Measurements from ENCODE around the gene VASH2.

DNA sequence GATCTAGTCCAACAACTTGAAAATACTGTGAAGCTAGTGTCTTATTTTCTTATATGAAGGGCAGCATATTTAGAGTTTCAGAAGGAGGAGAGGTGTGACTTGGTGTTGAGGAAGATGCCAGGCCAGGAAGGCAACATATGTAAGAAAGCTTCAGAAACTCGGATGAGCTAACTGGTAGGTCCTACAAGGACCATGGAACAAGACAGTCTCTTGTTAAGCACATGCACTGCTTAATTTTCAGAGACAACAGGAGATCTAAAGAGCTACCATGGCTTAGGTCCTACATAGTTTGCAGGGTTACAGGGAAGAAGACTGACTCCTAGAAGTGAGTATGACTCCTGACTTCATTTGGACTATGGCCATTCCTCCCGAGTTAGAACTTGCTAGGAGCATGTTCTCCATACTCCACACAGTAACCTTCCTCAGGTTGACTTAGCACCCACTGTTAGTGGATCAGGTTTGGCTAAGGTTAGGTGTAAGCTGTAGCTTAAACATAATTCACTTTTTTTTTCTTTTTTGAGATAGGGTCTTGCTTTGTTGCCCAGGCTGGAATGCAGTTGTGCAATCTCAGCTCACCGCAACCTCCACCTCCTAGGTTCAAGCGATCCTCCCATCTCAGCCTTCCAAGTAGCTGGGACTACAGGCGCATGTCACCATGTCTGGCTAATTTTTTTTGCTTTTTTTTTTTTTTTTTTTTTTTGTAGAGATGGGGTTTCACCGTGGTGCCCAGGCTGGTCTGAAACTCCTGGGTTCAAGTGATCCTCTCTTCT lies 34.4 kb downstream of the VASH2 start:
- TF ChIP-seq, protein P1, sequence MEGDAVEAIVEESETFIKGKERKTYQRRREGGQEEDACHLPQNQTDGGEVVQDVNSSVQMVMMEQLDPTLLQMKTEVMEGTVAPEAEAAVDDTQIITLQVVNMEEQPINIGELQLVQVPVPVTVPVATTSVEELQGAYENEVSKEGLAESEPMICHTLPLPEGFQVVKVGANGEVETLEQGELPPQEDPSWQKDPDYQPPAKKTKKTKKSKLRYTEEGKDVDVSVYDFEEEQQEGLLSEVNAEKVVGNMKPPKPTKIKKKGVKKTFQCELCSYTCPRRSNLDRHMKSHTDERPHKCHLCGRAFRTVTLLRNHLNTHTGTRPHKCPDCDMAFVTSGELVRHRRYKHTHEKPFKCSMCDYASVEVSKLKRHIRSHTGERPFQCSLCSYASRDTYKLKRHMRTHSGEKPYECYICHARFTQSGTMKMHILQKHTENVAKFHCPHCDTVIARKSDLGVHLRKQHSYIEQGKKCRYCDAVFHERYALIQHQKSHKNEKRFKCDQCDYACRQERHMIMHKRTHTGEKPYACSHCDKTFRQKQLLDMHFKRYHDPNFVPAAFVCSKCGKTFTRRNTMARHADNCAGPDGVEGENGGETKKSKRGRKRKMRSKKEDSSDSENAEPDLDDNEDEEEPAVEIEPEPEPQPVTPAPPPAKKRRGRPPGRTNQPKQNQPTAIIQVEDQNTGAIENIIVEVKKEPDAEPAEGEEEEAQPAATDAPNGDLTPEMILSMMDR (IDR thresholded peaks at IDR 0.05), result no peak
- no peak for TF ChIP-seq POLR2A (IDR thresholded peaks at IDR 0.05)

Data from adrenal gland (tissue), 5 donors.